GM12878 (cell line): ENCODE measurements around the gene UTP4. TPM values are rescaled to one million over a fixed set of nuclear protein-coding genes. Genes with fewer than 3 reads are reported as not detected.
A peak's percentile ranks its signal among the peaks of the same experiment; 100 is the strongest.

Source experiments
- ATAC-seq: fragments of 200-7000 bp; cut with Tn5 transposase; 3 replicates; pipeline ENCODE4 v1.9.1; 2020; ENCODE audit warnings: mild to moderate bottlenecking, moderate library complexity
- BruUV-seq: library from RNA; stranded (reverse); fragments of 400-500 nt; replicated peaks from 2 replicates; lab custom pipeline; 2021; lab: Mats Ljungman, UMichigan
- CTCF ChIA-PET: fragments of 300-600 bp; sonication (Branson Sonifier 250); formaldehyde crosslinking; extraction: SDS; loops from one replicate; lab custom pipeline; 2021; ENCODE audit warnings: inconsistent platforms; lab: Yijun Ruan, JAX
- POLR2A ChIA-PET: fragments of 350-600 bp; formaldehyde crosslinking; extraction: SDS; loops from one replicate; lab custom pipeline; 2021; ENCODE audit warnings: inconsistent platforms; lab: Charles Lee
- RAD21 ChIA-PET: fragments of 300-600 bp; sonication (Branson Sonifier 250); formaldehyde crosslinking; loops from one replicate; lab custom pipeline; 2023; ENCODE audit warnings: antibody characterized with exemption; ENCODE audit not compliant: unreplicated experiment; lab: Charles Lee
- SMC1A ChIA-PET: fragments of 300-600 bp; sonication (Branson Sonifier 250); formaldehyde crosslinking; loops from one replicate; lab custom pipeline; 2023; ENCODE audit not compliant: unreplicated experiment, uncharacterized antibody; lab: Charles Lee
- DNase-seq: peaks from one replicate; pipeline ENCODE4 v3.0.0-alpha.2; 2011; ENCODE audit warnings: low read depth, low spot score
- FAIRE-seq: peaks from 3 replicates; lab custom pipeline; 2011; peaks lifted over from hg19 to GRCh38; lab: Jason Lieb, UNC
- H2AFZ ChIP-seq: 2 replicates; pipeline ENCODE4 v1.6.0; 2011; ENCODE audit warnings: low read depth, low read length, control low read depth; ENCODE audit not compliant: control insufficient read depth
- H3K27ac ChIP-seq: 2 replicates; pipeline ENCODE4 v1.5.1; 2011; ENCODE audit warnings: control low read depth; ENCODE audit not compliant: control insufficient read depth, insufficient read depth
- H3K27me3 ChIP-seq, 2 experiments: replicated peaks in 1 of 2; 2 replicates each; pipeline versions ENCODE4 v1.6.0 to v1.6.1; 2011; ENCODE audit warnings: low read length in 1 of 2; ENCODE audit not compliant: control insufficient read depth in 2 of 2, insufficient read depth in 2 of 2
- H3K36me3 ChIP-seq, 2 experiments: 2 replicates each; pipeline ENCODE4 v1.5.1; 2011; ENCODE audit warnings: low read length in 1 of 2; ENCODE audit not compliant: control insufficient read depth in 2 of 2, insufficient read depth in 2 of 2
- H3K4me1 ChIP-seq: 2 replicates; pipeline ENCODE4 v1.6.1; 2011; ENCODE audit warnings: mild to moderate bottlenecking, low read length, moderate library complexity, mixed read lengths; ENCODE audit not compliant: control insufficient read depth, insufficient read depth
- H3K4me2 ChIP-seq: 2 replicates; pipeline ENCODE4 v1.6.0; 2011; ENCODE audit warnings: control low read depth; ENCODE audit not compliant: control insufficient read depth, insufficient read depth
- H3K4me3 ChIP-seq: fragments of 200-600 bp; sonication (generic); 2 replicates; pipeline ENCODE4 v1.5.1; 2016
- H3K79me2 ChIP-seq: 2 replicates; pipeline ENCODE4 v1.6.0; 2011; ENCODE audit warnings: low read length; ENCODE audit not compliant: control insufficient read depth, insufficient read depth
- H3K9ac ChIP-seq: 2 replicates; pipeline ENCODE4 v1.8.0; 2011; ENCODE audit warnings: low read length, control low read depth, mixed read lengths; ENCODE audit not compliant: control insufficient read depth, insufficient read depth
- H3K9me3 ChIP-seq: replicated peaks from 3 replicates; pipeline ENCODE4 v1.5.1; 2011; ENCODE audit warnings: mild to moderate bottlenecking, low read length; ENCODE audit not compliant: control insufficient read depth, insufficient read depth
- H4K20me1 ChIP-seq: 2 replicates; pipeline ENCODE4 v1.6.0; 2011; ENCODE audit not compliant: control insufficient read depth, insufficient read depth
- ASH2L ChIP-seq: fragments of 300-600, 200-600 bp; sonication (generic); IDR thresholded peaks from 2 replicates; pipeline ENCODE4 v1.6.1; 2017; ENCODE audit warnings: low read depth, mild to moderate bottlenecking, borderline replicate concordance
- ATF7 ChIP-seq: fragments of 450-650 bp; IDR thresholded peaks from 2 replicates; pipeline ENCODE4 v1.6.1; 2016; ENCODE audit warnings: low read depth, mild to moderate bottlenecking
- EGR1 ChIP-seq, 2 experiments: IDR thresholded peaks; 1 replicate in 1 of 2; 2 replicates in 1 of 2; pipeline ENCODE4 v1.6.1; 2011 to 2012; ENCODE audit warnings: low read depth in 2 of 2, low read length in 2 of 2, borderline replicate concordance in 1 of 2, mild to moderate bottlenecking in 1 of 2, moderate library complexity in 1 of 2
- SPI1 ChIP-seq: IDR thresholded peaks from 2 replicates; pipeline ENCODE4 v1.6.1; 2011; ENCODE audit warnings: low read depth, mild to moderate bottlenecking, low read length, moderate library complexity, borderline replicate concordance; ENCODE audit not compliant: insufficient read depth
- YY1 ChIP-seq: IDR thresholded peaks from 2 replicates; pipeline ENCODE4 v1.6.1; 2011; ENCODE audit warnings: low read depth, mild to moderate bottlenecking, low read length
- ZNF24 ChIP-seq: fragments of 450-650 bp; IDR thresholded peaks from 2 replicates; pipeline ENCODE4 v1.6.1; 2017; ENCODE audit warnings: antibody characterized with exemption, mild to moderate bottlenecking
- WGBS: methylation state at CpG from one replicate; pipeline ENCODE4 v1.1.6; 2016; ENCODE audit warnings: low lambda C conversion rate; ENCODE audit not compliant: insufficient replicate concordance, insufficient coverage; ENCODE audit errors: missing lambda C conversion rate; 5-methylcytosine and 5-hydroxymethylcytosine counted together
- in situ Hi-C: fragments of 300-500 bp; cut with MboI; formaldehyde crosslinking; loops from 9 replicates; pipeline ENCODE4 v1.14.3; 2018; ENCODE audit warnings: mixed read lengths
- intact Hi-C: fragments of 100-400 bp; cut with micrococcal nuclease; formaldehyde crosslinking; loops from one replicate; pipeline ENCODE4 v1.14.2; 2022; ENCODE audit not compliant: unreplicated experiment
- polyA plus RNA-seq, 11 experiments: library from polyadenylated mRNA; depleted of rRNA in 4 of 11; unstranded in 6 of 11; stranded (reverse) in 5 of 11; fragments of >200 nt; fragmentation: Nextera tagmentation in 4 of 11; fragmentation: Illumina TruSeq in 1 of 11; extraction: Ambion mirVana in 4 of 11; extraction: Trizol in 1 of 11; gene quantifications; 1 replicate in 1 of 11; 2 replicates in 10 of 11; pipeline versions ENCODE4 v1.2.1 to v1.2.3, GENCODE V29; 2011 to 2016; ENCODE audit warnings: inconsistent platforms in 2 of 11, missing spikeins in 2 of 11, low read depth in 1 of 11
- total RNA-seq, 4 experiments: library from RNA; depleted of rRNA in 3 of 4; stranded (reverse); fragments of >200 nt in 3 of 4; fragmentation: Illumina TruSeq in 1 of 4; extraction: Trizol in 1 of 4; gene quantifications; 2 replicates each; pipeline versions ENCODE4 v1.2.1 to v1.2.3, GENCODE V29; 2013 to 2021

UTP4 gene
- total and polyA plus RNA-seq, 10 of the 15 experiments (the other 5 are each of a cell fraction or from before 2014, with no cell fraction given): 32.5 to 131 (median 84.0) TPM

- DNase-seq (no peak), ATAC-seq (peak; percentile 24), FAIRE-seq (no peak)
- 1% methylated on average over 11 of the region's 15 CpGs for WGBS
- ChIA-PET SMC1A (interaction anchor here (0.6 kb wide), 1 partner anchor 306 kb away, joined by 4 read pairs; no protein-coding TSS in a partner anchor), CTCF (interaction anchor here (0.5 to 2.7 kb wide), 6 partner anchors 18 to 610 kb away, joined by 3 to 10 read pairs (median 4); no protein-coding TSS in a partner anchor), POLR2A (interaction anchor here (0.6 to 1.7 kb wide), 4 partner anchors 10 to 362 kb away, joined by 3 to 5 read pairs (median 4); no protein-coding TSS in a partner anchor), RAD21 (interaction anchor here (0.6 to 1.8 kb wide), 3 partner anchors 55 to 284 kb away, joined by 4 to 6 read pairs (median 4); partner anchors contain the start of genes SNTB2 and VPS4A)
- 0 out of 2 replicates have a peak, but pooled peaks have one; percentile 7 for TF ChIP-seq ATF7
- peak in 1 of 2 experiments; percentile 79; a peak in 2 of 3 replicates for TF ChIP-seq EGR1 (IDR thresholded peaks at IDR 0.05; ENCODE audit: borderline replicate concordance in 1 of 2, low read depth in 2 of 2, low read length in 2 of 2)
- peak; percentile 58; the same call in 1 of the 2 replicates for TF ChIP-seq YY1
- TF ChIP-seq ASH2L: no peak
- peak; percentile 28; the same call in 1 of the 2 replicates for TF ChIP-seq SPI1
- no peak for TF ChIP-seq ZNF24
- H4K20me1 ChIP-seq: no peaks in the 10 kb centered on the region
- H3K9ac ChIP-seq: peak overlapping the region; percentile 87
- peak overlapping the region; percentile 66 for H3K4me2 ChIP-seq
- intact Hi-C loops (no loop called here), in situ Hi-C loops (no loop called here)
- no peaks in the 10 kb centered on the region for H3K27me3 ChIP-seq
- H3K79me2 ChIP-seq: peaks cover 75% of the 10 kb centered on the region
- no TSS peak for BruUV-seq
- H3K36me3 ChIP-seq: no peaks in the 10 kb centered on the region; a peak in 1 of 4 replicates
- H3K4me3 ChIP-seq: peak overlapping the region; percentile 95
- peaks cover 2% of the 10 kb centered on the region; the same call in 1 of the 2 replicates for H3K4me1 ChIP-seq
- no peak overlapping the region for H2AFZ ChIP-seq
- H3K9me3 ChIP-seq: no peaks in the 10 kb centered on the region
- peak overlapping the region; percentile 96 for H3K27ac ChIP-seq
Measured at GRCh38 chr16:69131167-69131838, 1.1 kb upstream of the UTP4 start.
